Measurements from ENCODE around the gene RNASE11.
"Not testable (repeated sequence)": the region's sequence is repeated elsewhere in the genome, so short reads cannot be mapped to it uniquely, and the experiment has no call there.

The RNASE11 gene

GRCh38 chr14:20587489-20588154 lies at the start of gene RNASE11:
TSS of gene RNASE11 (minus strand) at chr14:20588001.
- DNase-seq: no peak

- peak; percentile 74 for DNase-seq
Measured at GRCh38 chr14:20632831-20633691, 45.3 kb upstream of the RNASE11 start.

- no peak for DNase-seq
Measured at GRCh38 chr14:20632448-20632830, 44.6 kb upstream of the RNASE11 start.

GRCh38 chr14:20631880-20632389 lies 44.1 kb upstream of the RNASE11 start:
- DNase-seq: peak; percentile 68

GRCh38 chr14:20631023-20631879 lies 43.5 kb upstream of the RNASE11 start:
- peak; percentile 36 for DNase-seq

- DNase-seq: peak; percentile 59
Measured at GRCh38 chr14:20630340-20631022, 42.7 kb upstream of the RNASE11 start.

- DNase-seq: no peak
Measured at GRCh38 chr14:20628063-20628854, 40.5 kb upstream of the RNASE11 start.

- no peak for DNase-seq
Measured at GRCh38 chr14:20627346-20628027, 39.7 kb upstream of the RNASE11 start.

- no peak for DNase-seq
Measured at GRCh38 chr14:20626274-20626673, 38.5 kb upstream of the RNASE11 start.

- DNase-seq: peak; percentile 61
Measured at GRCh38 chr14:20624495-20625070, 36.8 kb upstream of the RNASE11 start.

GRCh38 chr14:20623798-20624197 lies 36.0 kb upstream of the RNASE11 start:
- DNase-seq: no peak

GRCh38 chr14:20622816-20623291 lies 35.1 kb upstream of the RNASE11 start:
- no peak for DNase-seq

- DNase-seq: no peak
Measured at GRCh38 chr14:20620798-20621478, 33.1 kb upstream of the RNASE11 start.

GRCh38 chr14:20619688-20620087 lies 31.9 kb upstream of the RNASE11 start:
- DNase-seq: not testable (repeated sequence)

- DNase-seq: no peak
Measured at GRCh38 chr14:20618271-20618749, 30.5 kb upstream of the RNASE11 start.

- DNase-seq: no peak
Measured at GRCh38 chr14:20617138-20618003, 29.6 kb upstream of the RNASE11 start.

GRCh38 chr14:20615996-20616395 lies 28.2 kb upstream of the RNASE11 start:
- DNase-seq: no peak

- peak; percentile 31 for DNase-seq
Measured at GRCh38 chr14:20614038-20614840, 26.4 kb upstream of the RNASE11 start.
